ENCODE results near the gene HTT. TPM values are rescaled to one million over a fixed set of nuclear protein-coding genes. Genes with fewer than 3 reads are reported as not detected.

Gene HTT
- total RNA-seq, 1 experiment from 2014 or later = 10.4 TPM

DNA sequence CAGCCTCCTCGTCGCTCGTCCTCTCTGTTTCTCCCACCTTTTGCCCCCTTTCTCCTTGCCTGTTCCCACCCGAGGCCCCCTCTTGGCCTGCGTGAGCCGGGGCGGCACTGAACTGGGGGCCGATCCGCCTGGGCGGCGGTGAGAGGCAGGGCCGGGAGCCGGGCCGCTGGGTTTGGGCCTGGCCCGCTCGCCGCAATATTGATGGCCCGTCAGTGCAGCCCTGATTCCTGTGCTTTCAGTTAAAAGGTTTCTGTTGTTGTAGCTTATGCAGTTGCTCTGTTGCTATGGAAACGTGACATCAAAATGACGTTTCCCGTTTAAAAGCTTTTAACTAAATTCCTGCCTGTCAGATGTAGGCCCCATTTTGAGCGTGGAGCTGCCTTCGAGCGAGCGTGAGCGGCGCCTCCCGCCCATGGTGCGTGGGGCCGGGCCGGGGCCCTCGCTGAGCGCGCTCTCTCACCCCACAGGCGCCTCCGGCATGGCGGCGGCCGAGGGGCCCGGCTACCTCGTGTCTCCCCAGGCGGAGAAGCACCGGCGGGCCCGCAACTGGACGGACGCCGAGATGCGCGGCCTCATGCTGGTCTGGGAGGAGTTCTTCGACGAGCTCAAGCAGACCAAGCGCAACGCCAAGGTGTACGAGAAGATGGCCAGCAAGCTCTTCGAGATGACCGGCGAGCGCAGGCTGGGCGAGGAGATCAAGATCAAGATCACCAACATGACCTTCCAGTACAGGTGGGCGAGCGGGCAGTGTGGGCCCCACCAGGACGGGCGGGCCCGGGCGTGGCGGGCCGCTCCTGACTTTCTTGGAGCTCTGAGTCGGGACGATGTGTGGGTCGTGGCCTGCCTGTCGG is 174.6 kb downstream of the HTT start, which contains the start of gene MSANTD1:
MSANTD1 (plus strand) TSS at position 349 of the 851 bp plus-strand sequence; CDS start at position 413, 64 bp downstream.
- no peak for DNase-seq (ENCODE audit: low read depth)

DNA sequence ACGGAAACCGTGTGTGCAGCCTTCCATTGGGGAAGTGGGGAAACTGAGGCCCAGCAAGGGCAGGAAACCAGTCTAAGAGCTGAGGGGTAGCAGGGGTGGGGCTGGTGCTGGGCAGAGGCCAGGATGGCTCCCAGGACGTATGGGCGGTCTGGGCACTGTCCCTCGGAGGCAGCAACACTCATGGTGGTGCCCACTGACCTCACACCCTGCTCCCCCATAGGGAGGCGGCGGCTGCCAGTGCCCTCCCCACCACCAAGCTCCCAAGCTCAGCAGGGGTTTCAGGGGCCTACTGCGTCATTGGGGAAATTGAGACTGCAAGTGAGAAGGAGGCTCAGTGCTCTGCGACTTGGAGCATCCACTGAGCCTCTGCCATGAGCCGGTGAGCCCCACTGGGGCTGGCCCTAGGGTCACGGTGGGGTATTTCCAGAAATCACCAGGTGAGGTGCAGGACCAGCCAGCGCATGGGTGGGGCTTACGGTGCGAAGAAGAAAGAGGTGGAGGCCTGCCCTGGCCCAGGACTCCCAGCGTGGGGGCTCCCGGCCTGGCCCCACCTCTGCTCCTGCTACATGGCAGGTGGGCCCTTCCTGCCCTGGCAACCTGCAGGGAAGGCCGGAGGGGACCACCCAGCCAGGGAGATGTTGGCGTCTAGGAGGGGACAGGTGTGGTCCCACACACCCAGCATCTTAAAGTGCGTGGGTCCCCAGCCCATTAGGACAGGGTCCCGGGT is 175.4 kb downstream of the HTT start:
- no peak for DNase-seq (ENCODE audit: low read depth)

DNA sequence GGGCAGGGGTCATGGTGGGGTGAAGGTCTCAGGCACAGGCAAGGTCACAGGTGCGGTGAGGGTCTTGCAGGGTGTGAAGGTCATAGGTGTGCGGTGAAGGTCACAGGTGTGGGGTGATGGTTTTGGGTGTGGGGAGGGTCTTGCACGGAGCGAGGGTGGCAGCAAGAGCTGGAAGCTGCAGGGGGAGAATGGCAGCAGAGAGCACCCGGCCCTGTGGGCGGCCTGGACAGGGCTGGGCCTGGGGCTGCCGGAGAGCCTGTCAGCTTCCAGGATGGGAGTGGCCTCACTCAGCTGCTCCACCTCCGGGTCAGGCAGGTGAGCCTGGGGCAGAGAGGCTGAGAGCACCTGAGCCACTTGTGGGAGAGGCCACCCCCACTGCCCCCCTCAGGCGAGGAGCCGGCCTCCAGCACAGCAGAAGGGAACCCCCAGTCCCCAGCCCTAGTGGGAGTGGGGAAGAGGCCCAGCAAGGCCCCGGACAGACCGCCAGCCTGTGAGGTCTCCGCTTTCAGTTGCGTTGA is 176.0 kb downstream of the HTT start:
- no peak for DNase-seq (ENCODE audit: low read depth)

DNA sequence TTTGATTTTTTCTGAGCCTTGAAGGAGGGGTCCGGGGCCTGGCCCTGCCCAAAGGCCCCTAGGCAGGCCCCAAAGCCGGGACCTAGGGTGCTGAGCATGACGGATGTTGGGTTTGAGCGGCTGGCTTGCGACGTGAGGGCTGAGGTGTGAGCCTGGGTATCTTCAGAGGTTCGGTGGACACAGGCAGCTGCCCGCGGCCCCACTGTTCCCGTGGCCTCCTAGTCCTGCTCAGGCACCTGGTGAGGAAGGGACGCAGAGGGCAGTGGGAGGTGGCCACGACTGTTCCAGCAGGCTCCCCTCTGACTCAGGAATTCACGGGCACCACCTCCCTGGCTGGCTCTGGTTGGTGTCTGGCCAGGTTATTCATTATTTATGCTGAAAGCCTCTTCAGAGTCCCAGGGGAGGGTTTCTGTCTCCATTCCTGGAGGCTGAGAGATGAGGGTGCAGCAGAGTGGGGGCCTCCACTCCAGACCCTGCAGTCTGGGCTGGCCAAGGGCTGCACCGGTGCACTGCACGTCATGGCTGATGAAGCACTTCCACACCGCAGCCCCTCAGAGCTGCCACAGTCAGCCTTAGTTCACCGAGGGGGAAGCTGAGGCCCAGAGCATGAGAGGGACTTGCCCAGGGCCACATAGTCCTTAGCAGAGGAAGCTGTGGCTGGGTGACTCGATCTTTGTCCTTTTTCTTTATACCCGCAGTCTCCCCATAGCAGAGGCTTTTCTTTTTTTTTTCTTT is 176.6 kb downstream of the HTT start:
- DNase-seq (ENCODE audit: low read depth) = no peak

DNA sequence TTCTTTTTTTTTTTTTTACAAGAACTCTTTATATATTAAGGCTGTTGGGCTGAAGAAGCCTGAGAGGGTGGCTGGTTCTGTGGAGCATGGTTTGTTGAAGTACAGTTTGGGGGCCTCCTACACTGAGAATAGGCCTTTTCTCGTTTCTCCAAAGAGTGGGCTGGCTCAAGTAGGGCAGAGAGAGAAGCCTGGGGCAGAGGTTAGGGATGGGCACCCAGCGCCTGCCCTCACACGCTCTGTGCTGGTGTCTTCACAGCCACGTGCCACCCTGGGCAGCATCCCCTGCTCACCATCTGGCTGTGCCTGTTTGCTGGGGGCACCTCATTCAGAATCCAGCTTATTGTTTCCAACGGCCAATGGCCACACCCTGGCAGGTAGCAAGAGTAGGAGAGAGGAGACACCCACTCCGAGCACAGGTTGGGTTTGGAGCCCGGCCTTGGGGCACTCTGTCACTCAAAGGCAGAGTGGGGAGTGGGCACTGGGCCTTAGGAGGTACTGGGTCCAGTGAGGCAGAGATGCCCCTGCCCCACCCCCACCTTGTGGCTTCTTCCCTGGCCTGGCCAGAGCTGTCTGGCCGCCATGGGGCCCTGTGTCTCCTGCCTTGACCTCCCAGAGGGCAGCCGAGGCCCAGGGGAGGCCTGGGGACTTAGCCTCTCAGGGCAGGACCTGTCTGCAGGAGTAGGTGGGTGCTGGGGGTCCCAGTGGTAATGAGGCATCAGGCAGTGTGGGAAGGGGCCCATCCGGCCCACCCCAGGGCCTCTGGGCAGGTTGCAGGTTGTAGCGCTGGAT is 177.4 kb downstream of the HTT start:
- no peak for DNase-seq (ENCODE audit: low read depth)

DNA sequence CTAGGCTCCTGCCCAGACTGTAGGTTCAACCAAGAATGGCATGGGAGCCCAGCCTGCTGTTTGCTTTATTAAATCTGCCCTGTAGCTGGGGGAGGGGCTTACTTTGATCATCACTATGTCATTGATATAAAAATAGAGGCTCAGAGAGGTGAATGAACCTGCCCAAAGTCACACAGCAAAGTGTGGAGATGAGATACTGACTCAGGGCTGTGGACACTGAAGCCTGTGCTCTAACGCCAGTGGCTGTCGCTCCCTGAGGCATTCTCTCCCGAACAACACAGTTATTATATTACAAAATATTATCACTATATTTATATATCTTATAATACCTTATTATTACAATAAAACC is 178.0 kb downstream of the HTT start:
- DNase-seq (ENCODE audit: low read depth) = no peak

DNA sequence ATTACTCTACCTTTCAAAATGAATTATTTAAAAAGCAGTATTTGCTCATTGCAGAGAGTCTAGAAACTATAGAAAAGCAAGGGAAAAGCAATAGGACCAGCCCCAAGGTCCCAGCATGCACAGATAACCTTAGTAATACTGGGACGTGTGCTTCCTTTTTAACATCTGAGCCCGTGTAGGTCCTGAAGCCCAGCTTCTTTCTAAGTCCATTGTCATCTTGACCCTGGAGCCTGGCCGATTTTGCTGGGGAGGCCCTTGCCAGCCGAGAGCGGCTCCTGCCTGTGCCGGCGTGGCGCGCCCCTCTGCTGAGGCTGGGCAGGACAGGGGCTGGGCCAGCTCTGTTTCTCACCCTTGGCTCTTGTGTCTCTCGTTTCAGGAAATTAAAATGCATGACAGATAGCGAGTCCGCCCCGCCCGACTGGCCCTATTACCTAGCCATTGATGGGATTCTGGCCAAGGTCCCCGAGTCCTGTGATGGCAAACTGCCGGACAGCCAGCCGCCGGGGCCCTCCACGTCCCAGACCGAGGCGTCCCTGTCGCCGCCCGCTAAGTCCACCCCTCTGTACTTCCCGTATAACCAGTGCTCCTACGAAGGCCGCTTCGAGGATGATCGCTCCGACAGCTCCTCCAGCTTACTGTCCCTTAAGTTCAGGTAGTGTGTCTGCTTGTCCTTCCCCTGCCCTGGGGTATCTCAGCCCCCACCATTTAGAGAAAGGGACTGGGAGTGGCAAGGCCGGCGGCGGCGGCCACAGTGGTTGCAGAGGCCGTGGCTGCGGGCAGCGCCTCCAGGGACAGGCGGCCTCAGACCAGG is 178.6 kb downstream of the HTT start:
- no peak for DNase-seq (ENCODE audit: low read depth)

DNA sequence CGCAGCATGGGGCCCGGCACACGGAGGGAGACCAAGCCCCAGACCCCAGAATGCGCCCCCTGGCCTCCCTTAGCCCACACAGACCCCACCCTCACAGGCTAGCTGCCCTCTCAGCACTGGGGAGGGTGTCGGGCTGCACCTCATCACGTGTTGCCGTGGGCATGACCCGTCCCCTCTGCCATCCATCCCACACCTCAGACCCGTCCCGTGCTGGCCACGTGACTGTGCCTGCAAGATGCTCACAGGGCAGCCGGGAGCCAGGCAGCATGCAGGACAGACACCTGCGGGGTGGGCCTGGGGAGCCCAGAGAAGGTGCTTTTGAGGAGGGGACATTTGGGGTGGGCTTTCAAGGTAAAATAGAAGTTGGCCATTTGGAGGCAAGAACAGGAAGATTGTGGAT is 179.3 kb downstream of the HTT start:
- no peak for DNase-seq (ENCODE audit: low read depth)

DNA sequence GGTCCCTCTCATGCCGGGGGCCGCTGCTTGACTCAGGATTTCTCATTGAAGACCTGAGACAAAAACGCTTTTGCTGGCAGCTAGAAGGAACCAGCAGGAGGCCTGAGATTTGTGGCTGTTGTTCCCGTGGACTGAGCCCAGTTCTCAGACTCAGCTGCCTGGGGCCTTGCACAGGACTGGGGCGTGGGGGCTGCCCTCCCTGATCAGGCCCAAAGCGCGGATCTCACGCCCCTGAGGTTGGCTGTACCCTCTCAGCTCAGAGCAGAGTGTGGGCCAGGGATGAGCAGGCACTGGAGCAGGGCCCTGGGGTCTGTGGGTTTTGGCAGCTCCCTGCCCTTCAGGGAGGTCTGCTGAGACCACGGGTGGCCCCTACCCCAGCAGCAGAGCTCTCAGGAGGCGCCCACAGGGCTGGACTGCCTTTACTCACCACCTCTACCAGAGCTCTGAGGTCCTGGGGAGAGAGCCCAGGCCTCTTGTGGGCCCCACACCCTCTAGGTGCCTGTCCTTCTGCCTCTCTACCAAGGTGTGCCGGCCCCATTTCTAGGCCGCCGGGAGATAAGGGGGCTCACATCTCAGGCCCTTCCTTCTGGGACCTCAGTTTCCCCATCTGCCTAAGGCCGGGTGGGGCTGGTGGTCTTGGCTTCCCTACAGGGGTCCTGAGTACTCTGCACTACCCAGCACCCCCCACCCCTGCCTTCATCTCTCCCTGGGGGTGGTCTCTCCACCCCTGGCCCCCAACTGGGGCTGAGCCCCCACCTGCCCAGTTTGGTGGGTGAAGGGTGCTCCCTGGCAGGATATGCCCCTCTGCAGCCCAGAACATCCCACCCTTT is 180.0 kb downstream of the HTT start:
- no peak for DNase-seq (ENCODE audit: low read depth)

DNA sequence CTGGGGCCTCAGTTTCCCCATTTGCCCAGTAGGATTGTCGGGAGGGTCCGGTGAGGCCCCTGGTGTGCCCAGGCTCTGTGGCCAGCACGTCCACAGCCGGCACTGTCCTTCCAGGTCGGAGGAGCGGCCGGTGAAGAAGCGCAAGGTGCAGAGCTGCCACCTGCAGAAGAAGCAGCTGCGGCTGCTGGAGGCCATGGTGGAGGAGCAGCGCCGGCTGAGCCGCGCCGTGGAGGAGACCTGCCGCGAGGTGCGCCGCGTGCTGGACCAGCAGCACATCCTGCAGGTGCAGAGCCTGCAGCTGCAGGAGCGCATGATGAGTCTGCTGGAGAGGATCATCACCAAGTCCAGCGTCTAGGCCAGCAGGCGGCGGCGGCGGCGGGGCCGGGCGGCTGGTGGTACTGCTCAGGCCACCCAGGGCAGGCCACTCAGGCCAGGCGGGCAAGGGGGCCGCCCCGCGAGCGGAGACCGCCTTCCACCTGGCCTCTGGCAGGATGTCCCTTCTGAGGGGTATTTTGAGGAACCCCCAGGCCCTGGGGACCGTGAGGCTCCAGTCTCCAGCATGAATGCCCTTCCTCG is 181.2 kb downstream of the HTT start:
- no peak for DNase-seq (ENCODE audit: low read depth)

DNA sequence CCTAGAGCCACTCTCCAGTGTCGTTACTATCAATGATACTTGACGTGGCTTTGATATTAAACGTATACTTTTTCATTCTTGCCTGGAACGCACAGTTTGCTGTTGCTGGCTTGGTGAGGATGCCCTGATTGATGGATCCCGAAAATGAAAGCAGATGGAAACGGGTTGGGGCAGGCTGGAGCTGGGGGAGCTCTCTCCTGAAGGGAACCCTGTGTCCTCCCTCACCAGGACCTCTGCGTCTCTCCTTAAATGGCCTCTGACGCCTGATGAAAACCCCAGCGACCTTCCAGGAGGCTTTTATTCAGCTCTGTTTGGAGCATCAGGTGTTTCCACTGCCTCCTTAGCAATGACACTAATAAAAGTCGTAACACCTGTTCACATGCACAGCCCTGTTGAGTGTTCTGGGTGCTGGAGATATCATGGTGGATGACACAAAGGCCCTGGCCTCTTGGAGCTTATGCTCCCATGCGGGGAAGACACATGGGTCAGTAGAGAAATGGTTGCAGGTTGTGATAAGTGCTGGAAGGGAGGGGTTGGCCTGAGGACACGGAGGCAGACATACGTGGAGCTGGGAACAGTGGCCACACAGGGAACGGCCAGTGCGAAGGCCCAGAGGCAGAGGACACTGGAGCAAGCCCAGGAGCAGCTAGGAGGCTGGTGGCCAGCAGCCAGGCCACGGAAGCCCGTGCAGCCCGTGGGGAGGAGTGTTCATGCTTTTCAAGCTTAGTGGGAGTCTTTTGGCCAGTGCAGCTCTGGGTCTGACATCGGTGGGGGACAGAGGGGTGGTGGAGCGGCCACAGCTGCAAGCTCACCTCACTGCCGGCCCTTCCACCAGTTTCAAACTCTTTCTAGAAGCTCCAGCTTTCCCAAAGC is 182.0 kb downstream of the HTT start:
- no peak for DNase-seq (ENCODE audit: low read depth)

DNA sequence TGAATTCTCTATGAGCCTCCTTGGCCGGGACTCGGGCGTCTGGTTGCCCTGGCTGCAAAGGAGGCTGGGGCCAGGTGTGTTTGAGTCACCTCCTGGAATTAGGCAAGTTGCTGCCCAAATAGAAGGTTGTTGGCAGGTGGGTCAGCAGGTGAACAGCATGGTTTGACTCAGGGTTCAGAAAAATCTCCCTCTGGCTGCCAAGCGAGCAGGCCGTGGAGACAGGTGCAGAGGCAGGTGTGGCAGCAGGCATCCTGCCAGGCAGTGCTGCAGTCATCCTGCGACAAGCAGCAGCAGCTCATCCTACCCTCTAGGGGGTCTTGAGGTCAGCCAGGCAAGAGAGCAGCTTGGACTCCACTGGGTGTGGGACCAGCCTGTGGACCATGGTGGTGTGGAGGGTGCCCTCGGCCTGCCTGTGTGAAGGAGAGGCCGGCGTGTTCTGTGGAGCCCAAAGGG is 182.6 kb downstream of the HTT start:
- DNase-seq (ENCODE audit: low read depth) = no peak

DNA sequence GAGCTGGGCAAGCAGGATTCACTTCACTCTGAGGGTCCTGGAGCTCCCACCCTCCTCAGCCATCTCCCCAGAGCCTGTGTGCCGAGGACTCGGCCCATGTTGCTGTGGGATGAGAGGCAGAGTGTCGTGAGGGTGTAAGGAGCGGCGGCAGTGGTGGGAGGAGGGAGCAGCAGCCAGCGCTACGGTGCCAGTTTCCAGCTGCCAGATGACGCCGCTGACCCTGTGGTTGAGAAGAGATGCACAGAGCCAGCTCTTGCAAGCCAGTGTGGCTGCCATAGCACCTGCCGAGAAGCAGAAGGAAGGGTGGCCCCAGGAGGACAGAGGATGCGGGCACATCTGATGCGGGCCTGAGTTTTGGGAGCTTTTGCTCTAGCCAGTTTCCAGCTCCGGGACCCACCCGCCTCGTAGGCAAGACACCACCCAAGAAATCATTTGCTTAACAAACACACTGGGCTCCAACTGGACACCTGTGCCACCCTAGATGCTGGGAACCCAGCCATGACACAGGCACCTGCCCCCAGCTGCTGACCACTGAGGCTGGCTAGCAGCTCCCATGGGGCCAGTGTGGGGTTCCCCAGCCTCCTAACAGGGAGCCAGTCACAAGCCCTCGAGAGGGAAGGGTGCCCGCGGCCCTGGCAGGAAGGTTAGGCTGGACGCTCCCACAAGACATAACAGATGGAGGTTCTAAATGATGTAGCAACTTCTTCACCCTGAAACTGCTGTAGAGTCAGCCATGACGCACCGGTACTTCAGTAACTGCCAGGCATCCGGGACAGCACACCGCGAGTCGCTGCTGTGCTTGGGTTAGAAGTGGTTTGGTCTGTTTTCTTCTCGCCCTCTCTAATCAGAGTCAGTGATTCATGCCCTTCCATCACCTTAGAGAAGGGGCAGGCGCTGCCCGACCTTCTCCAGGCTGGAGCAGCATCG is 183.3 kb downstream of the HTT start:
- DNase-seq (ENCODE audit: low read depth) = peak; percentile 76

DNA sequence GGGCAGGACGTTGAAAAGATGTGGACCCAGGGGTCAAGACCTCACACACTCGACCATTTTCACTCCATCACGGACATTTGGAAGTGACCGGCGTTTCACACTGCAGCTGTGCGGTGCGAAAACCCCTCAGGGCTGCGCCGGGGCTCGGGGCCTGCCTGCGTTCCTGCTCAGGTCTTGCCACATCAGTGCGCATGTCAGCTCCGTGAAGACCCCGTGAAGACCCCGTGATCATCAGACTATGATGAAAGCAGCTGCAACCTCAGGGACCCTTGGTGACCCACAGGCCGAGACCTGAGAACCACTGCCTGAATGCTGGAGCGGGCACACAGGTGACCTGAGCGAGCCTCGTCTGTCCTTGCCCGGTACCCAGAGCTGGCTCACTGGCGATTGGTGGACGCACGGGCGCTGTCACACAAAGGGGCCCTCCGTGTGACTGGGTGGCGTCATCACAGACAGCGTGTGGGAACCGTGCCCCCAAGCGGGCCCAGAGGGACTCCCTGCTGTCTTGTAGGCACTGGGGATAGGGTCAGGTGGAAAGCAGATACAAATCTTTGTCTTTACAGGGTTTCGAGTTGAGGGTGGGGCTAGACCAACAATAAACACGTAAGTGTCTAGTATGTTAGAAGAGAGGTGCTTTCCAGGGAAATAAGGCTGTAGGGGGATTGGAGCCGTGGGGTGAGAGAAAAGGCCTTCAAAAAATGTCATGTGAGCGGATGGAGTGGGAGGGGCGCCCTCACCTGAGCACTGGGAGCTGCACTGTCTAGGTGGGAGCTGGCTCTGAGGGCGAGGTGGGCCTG is 187.1 kb downstream of the HTT start:
- DNase-seq (ENCODE audit: low read depth) = peak; percentile 1

DNA sequence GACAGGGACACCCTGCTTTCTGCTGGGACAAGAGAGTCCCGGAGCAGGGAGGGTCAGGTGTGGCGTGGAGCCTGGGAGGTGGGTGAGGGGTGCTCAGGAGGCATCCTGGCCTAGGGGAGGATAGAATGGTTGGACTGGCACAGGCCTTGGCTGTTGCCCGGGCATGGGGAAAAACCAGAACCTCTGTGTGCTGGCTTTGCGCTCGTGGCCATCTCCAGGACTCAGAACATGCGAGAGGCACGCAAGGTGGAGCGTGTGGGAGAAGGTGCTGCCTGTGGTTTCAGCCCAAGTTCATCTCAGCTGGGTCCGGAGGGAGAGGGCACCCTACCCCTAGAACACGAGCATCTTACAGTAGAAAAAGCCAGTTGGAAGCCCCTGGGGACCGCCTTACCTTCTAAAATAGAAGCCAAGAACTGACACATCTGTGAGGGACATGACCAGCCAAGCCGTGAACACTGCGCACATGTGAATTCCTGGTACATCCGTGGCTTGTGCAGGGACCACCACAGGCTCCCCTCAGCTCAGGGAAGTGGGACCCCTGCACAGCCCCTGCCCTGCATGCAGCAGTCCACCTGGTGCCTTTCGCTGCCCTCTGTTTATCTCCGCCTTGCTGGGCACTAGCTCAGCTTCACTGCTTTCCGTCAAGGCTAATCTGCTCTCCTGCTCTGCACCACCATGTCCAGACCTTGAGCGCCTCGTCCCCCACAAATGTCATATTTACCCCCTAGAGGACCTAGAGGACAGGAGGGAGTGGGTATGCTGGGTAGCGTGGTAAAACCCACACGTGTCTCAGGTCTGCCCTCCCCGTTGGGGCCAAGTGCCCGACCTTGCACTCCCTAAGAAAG is 187.9 kb downstream of the HTT start:
- no peak for DNase-seq (ENCODE audit: low read depth)

Measured in Daoy (cell line).